K562 (cell line): Measurements from ENCODE around the gene ARHGAP31.

Experiments
- FOXK2 ChIP-seq, 2 experiments: fragments of 450-650 bp; IDR thresholded peaks in 1 of 2; conservative IDR thresholded peaks in 1 of 2; 2 replicates each; pipeline ENCODE4 v1.6.1; 2016; ENCODE audit warnings: low read depth in 2 of 2, mild to moderate bottlenecking in 1 of 2
- ZNF551 ChIP-seq: fragments of 250-450 bp; sonication (Bioruptor Pico); IDR thresholded peaks from 2 replicates; pipeline ENCODE4 v1.5.0; 2021; ENCODE audit warnings: mild to moderate bottlenecking, moderate library complexity

GRCh38 chr3:119258915-119259314 is 35.3 kb upstream of the ARHGAP31 start:
- TF ChIP-seq ZNF551 (CRISPR knock-in tag) (no peak), FOXK2 (conservative IDR thresholded peaks at IDR 0.05 in 1 of 2, IDR thresholded peaks at IDR 0.05 in 1 of 2; ENCODE audit: low read depth in 2 of 2) (no peak)
